T-helper 2 cell treated with Interferon-gamma antibody and Interleukin-4, amounts not matched to agents 100 ng/mL and 5 ng/mL, for 36 hours (primary cell): ENCODE results near the gene CALML5. TPM values are rescaled to one million over a fixed set of nuclear protein-coding genes. Genes with fewer than 3 reads are reported as not detected.
"Not testable (repeated sequence)": the region's sequence is repeated elsewhere in the genome, so short reads cannot be mapped to it uniquely, and the experiment has no call there.

Experiments
- intact Hi-C: fragments of 100-400 bp; cut with micrococcal nuclease; formaldehyde crosslinking; loops from one replicate; pipeline ENCODE4 v1.15.1; 2023
- total RNA-seq: library from RNA; stranded (reverse); gene quantifications from 2 replicates; pipeline ENCODE4 v1.2.3, GENCODE V29; 2022

The CALML5 gene
- total RNA-seq, 1 donor from 2014 or later: not detected

DNA sequence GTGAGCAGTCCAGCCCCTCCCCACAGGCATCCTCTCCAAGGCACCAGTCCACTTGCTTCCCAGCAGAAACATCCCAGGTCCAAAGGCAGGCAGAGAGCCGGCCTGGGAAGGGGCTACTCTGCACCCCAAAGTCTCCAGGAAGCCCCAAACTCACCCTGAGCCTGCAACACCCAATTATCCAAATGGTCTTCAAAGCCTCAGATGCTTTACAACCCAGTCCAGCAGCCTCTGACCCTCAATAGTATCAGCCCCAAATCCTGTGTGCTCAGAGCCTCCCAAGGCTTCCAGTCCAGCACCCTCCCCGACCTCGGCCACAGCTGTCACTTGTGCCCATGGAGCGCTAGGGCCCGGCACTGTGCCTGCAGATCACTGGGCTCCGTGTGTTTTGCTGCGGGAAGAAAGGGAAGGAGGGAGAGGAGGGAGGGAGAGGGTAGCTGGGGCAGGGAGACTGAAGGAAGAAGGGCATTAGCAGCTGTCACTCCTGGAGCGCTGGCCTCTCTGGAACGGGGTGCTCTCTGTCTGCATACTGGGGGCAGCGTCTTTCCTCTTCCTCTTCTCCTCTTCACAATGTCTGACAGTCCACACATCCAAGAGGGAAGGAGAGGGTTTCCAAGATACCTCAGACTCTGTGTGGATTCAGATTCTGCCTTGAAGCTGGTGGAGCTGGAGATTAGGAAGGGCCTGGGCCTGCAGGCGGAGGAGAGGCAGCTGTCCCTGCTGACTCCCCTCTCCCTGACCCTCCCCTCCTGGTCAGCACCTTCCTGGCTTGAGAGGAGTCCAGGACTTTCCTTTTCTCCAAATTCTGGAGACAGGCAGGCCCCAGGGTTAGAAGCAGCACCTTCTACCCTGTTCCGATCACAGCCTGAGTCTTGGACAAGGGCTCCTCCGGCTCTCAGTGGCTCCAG, 13.2 kb downstream of the CALML5 start:
- intact Hi-C loops: no loop called here

DNA sequence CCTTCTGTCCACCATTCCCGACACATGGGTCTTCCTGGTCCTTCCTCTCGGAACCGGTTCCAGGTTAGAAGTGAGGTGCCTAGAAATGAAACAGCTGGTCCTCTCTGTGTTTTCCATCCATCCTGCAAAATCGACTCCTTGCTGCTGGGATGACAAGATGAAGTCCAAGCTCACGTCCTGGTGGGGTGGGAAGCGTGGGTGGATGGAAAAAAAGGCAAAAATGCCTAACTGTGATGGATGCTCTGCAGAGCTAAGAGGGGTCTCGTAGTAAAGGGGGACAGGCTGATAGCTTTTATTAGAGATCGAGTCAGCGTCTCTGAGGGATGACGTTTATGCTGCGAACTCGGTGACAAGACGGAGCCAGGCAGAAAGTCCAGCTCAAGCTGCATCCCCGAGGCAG, 14.1 kb downstream of the CALML5 start:
- intact Hi-C loops: no loop called here

- intact Hi-C loops: no loop called here
Measured at GRCh38 chr10:5484205-5484604, 15.2 kb downstream of the CALML5 start.

DNA sequence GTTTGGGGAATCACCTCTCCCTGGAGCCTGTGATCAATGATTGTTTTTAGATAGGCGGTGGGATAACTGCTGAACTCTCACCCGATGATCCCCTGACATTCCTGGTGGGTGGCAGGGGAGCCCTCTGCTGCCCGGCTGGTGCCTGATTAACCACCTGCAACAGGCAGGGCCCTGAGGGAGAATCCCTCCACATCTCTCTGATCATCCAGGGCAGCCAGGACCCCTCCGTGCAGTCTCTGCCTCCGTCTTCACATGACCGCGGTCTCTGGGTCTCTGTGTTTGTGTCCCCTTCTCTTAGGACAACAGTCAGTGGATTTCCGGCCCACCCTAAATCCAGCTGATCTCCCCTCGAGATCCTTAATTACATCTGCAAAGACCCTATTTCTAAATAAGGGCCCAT, 17.4 kb downstream of the CALML5 start:
- intact Hi-C loops: no loop called here

DNA sequence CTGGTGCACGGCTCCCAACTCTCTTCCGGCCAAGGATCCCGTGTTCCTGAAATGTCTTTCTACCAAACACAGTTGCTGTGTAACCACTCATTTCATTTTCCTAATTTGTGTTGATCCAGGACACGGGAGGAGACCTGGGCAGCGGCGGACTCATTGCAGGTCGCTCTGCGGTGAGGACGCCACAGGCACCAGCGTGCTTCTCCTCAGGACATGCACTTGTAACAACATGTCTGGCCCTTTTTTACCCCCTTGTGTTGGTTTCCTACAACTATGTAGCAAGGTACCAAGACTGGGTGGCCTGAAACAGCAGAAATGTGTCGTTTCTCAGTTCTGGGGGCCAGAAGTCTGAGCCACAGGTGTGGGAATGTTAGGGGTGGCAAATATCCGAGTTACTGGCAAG, 18.2 kb downstream of the CALML5 start:
- intact Hi-C loops: no loop called here

GRCh38 chr10:5480162-5480941, 19.0 kb downstream of the CALML5 start:
- intact Hi-C loops: no loop called here

DNA sequence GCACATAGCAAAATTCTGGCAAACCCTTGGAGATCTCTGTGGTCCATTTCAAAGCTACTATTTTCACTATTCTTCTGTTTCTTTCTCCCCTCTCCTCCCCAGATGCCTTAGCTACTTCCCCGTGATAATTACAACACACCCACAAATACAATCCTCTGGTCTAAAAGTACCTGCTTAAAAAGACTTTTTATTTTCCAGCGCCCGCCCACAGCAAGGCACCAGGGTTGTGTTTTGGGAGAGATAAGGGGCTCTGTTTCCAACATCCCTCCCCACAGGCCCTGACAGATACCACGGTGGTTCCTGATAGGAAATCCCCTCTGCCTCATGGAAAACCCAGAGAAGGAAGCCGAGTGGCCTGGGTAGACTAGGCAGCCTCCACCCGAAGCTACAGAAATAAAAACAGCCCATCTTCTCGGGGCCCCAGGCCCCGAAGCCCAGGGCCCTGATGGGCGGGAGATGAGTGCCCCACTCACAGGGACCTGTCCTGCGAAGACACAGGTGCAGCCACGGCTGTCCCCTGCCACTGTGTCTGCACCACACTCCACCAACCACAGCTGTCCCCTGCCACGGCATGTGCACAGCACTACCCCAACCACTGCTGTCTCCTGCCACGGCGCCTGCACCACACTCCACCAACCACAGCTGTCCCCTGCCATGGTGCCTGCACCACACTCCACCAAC, 19.7 kb downstream of the CALML5 start:
- intact Hi-C loops: no loop called here

- intact Hi-C loops: no loop called here
Measured at GRCh38 chr10:5478694-5479305, 20.6 kb downstream of the CALML5 start.

- intact Hi-C loops: no loop called here
Measured at GRCh38 chr10:5477948-5478693, 21.2 kb downstream of the CALML5 start.

DNA sequence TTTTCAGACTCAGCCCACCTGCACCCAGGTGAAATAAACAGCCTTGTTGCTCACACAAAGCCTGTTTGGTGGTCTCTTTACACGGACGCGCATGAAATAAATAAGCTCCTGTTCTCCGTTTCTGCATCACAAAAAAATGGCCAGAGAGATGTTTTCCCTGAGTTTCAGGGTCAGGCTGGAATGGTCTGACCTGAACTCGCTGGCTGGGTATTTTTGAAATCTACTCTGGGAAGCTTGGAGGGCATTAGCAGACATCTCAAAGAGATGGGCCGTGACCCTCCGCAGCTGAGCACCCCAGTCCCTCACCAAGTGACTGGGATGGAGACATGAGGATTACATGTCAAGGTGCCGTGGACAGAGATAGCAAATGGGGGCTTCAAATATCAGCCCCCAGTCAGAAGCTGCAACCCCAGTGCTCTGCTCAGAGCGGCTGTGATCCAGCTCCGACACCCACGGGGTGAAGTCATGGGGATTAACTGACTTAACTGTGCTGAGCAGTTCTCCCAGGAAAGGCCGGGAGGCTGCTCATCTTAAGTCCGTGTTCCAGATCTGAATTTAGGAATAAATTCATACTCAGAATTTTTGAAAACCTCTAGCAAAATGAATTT, 22.3 kb downstream of the CALML5 start:
- intact Hi-C loops: no loop called here

DNA sequence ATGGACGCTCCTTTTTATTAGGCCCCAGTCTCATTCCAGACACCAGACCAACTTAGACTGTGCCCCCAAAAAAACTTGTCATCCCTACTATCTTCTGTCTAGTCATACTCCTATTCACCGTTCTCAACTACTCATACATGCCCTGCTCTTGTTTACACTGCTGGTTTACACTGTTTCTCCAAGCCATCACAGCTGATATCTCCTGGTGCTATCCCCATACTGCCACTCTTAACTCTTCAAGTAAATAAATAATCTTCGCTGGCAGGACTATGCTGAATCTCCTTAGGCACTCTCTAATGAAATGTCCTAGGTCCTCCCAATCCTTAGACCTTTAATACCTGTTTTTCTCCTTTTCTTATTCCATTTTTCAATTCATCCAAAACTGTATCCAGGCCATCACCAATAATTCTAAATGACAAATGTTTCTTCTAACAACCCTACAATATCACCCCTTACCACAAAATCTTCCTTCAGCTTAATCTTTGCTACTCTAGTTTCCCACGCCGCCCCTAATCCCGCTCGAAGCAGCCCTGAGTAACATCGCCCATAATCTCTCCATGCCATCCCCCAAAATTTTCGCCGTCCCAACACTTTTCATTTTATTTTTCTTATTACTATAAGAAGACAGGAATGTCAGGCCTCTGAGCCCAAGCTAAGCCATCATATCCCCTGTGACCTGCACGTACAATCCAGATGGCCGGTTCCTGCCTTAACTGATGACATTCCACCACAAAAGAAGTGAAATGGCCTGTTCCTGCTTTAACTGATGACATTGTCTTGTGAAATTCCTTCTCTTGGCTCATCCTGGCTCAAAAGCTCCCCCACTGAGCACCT, 23.2 kb downstream of the CALML5 start:
- intact Hi-C loops: not testable (repeated sequence)

DNA sequence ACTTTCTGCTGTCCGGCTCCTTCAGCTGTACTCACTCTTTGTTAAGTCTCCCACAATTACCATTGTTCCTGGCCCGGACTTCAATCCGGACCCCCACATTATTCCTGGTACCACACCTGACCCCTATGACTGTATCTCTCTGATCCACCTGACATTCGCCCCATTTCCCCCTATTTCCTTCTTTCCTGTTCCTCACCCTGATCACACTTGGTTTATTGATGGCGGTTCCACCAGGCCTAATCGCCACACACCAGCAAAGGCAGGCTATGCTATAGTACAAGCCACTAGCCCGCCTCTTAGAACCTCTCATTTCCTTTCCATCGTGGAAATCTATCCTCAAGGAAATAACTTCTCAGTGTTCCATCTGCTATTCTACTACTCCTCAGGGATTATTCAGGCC, 24.3 kb downstream of the CALML5 start:
- intact Hi-C loops: not testable (repeated sequence)

GRCh38 chr10:5474642-5475041, 24.7 kb downstream of the CALML5 start:
- intact Hi-C loops: not testable (repeated sequence)

GRCh38 chr10:5470062-5470751, 29.2 kb downstream of the CALML5 start:
- intact Hi-C loops: no loop called here

DNA sequence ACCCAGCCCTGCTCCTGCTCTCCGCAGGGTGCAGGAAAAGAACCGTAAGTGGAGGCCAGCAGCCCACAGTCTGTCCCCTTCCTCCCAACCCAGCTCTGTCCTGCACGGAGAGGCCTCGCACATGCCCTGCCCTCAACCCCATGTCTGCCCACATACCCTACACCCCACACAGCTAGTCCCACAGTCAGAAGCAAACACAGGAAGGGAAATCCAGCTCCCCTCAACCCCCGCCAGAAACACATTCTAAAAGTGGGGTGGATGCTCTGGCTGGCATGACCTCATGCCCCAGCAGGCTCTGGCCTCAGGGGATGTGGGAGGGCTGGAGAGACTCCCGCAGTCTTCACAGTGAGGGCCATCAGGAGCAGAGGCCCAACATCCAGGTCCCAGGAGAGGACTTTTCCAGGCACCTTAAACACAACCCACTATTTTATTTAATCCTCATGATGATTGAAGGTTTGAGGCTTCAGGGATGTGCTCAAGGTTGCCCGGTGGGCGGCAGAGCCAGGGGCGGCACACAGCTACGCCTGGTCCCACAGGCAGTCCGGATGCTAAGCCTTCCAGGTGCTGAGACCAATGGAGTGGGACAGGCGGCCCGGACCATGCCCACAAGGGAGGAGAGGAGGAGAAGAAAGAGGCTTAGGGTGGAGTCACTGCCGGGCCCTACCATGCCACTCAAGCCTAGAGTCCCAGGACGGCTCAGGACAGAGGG, 29.9 kb downstream of the CALML5 start:
- intact Hi-C loops: no loop called here

DNA sequence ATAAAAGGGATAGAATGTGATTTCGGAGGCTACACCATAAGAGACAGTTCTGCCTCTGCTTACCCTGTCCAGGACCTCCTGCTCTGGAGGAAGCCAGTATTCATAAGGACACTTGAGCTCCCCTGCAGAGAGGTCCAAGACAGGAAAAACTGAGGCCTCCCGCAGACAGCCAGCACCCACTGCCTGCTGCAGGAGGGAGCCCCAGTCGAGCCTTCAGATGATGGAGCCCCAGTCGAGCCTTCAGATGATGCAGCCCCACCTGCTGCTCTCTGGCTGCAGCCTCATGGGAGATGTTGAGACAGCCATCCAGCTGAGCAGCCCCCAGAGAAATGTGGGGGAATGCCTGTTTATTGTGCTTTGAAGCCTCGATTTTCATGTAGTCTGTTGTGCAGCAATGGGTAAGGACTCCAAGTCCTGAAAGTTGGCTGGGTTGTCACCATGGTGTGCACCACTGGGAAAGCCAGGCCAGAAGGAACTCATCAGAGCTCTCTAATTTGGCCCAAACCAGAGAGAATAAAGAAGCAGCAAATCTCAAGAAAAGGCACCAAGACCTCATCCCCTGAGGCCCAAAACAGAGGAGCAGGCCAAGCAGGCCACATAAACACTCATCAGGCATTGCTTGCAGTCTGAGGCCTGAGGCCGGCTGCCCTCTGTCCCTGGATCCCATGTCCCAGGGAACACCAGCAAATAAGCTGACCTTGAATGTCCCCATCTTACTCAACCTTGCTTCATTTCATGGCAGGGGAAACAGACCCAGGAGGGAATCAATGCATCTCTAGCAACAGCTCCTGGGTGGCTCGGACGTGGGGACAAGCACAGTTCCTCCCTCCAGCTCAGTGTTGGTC, 30.9 kb downstream of the CALML5 start:
- intact Hi-C loops: no loop called here

DNA sequence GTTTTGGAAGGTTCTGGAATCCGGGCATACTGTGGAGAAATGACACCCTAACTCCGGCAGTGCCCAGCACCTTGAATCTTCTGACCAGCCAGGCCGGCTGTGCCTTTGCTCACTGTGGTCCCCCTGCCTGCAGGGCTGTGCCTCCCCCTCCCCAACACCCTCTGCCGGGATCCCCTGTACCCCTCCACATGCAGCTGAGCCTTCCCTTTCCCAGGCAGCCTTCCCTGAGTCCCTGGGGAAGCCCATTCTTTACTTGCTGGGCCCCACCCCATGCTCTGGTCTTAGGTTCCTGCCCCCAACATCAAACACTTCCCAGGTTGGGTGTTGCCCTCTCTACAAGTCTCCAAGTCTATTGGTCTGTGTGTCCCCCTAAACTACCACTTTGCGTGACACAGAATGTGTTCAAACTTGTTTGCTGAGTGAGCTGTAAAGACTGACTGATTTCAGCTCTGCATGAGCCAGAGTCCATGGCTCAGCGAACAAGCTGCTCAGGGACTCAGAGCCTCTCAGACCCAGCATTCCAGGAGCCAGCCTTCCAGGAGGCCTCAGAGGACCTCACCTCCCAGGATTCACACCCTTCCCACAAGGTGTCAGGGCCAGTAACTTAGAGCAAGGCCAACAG, 31.6 kb downstream of the CALML5 start:
- intact Hi-C loops: no loop called here
